IMR-90 (cell line): ENCODE results near the gene LTBP1. TPM values are rescaled to one million over a fixed set of nuclear protein-coding genes. Genes with fewer than 3 reads are reported as not detected.

Source experiments
- ATAC-seq: fragments of 200-7000 bp; cut with Tn5 transposase; 2 replicates; pipeline ENCODE4 v1.9.1; 2020; ENCODE audit warnings: low read depth, mild to moderate bottlenecking, moderate library complexity
- BruUV-seq: library from RNA; stranded (reverse); fragments of 400-500 nt; replicated peaks from 2 replicates; lab custom pipeline; 2021; lab: Mats Ljungman, UMichigan
- CTCF ChIA-PET: fragments of 300-600 bp; formaldehyde crosslinking; extraction: SDS; loops from one replicate; lab custom pipeline; 2021; ENCODE audit warnings: antibody characterized with exemption; lab: Yijun Ruan, JAX
- POLR2A ChIA-PET: fragments of 300-600 bp; sonication (Branson Sonifier 250); formaldehyde crosslinking; loops from one replicate; lab custom pipeline; 2022; ENCODE audit warnings: antibody characterized with exemption; ENCODE audit not compliant: unreplicated experiment; lab: Charles Lee
- DNase-seq: peaks from one replicate; pipeline ENCODE4 v3.0.0; 2013
- H2AFZ ChIP-seq: replicated peaks from 2 replicates; pipeline ENCODE3; 2013; ENCODE audit warnings: low read length, mild to moderate bottlenecking; ENCODE audit not compliant: poor library complexity
- H2AK5ac ChIP-seq: 2 replicates; pipeline ENCODE4 v1.6.1; 2013; ENCODE audit warnings: low read depth, low read length, inconsistent platforms
- H2AK9ac ChIP-seq: replicated peaks from 2 replicates; pipeline ENCODE3; 2013; ENCODE audit warnings: mild to moderate bottlenecking, low read depth, low read length, moderate library complexity; ENCODE audit not compliant: poor library complexity
- H2BK120ac ChIP-seq: 2 replicates; pipeline ENCODE4 v1.6.1; 2013; ENCODE audit warnings: low read depth, low read length, inconsistent platforms
- H2BK15ac ChIP-seq: 3 replicates; pipeline ENCODE4 v1.6.1; 2013; ENCODE audit warnings: low read depth, low read length, inconsistent platforms
- H2BK20ac ChIP-seq: 2 replicates; pipeline ENCODE4 v1.6.1; 2013; ENCODE audit warnings: low read depth, mild to moderate bottlenecking, inconsistent platforms, low read length, moderate library complexity
- H2BK5ac ChIP-seq: 2 replicates; pipeline ENCODE4 v1.6.1; 2013; ENCODE audit warnings: mild to moderate bottlenecking, low read depth, low read length, inconsistent platforms; ENCODE audit not compliant: poor library complexity, severe bottlenecking
- H3K14ac ChIP-seq: replicated peaks from 2 replicates; pipeline ENCODE4 v1.6.1; 2013; ENCODE audit warnings: low read depth, low read length, inconsistent platforms
- H3K18ac ChIP-seq: 2 replicates; pipeline ENCODE4 v1.6.1; 2013; ENCODE audit warnings: low read depth, low read length, control low read depth
- H3K23ac ChIP-seq: 2 replicates; pipeline ENCODE4 v1.6.1; 2013; ENCODE audit warnings: low read depth, low read length, inconsistent platforms
- H3K27ac ChIP-seq: 2 replicates; pipeline ENCODE4 v1.5.1; 2013; ENCODE audit warnings: mild to moderate bottlenecking, control low read depth, low read length; ENCODE audit not compliant: insufficient read depth
- H3K27me3 ChIP-seq: 2 replicates; pipeline ENCODE4 v1.6.1; 2013; ENCODE audit warnings: low read length; ENCODE audit not compliant: control insufficient read depth, insufficient read depth
- H3K36me3 ChIP-seq: 2 replicates; pipeline ENCODE4 v1.6.1; 2013; ENCODE audit warnings: low read length, mixed read lengths; ENCODE audit not compliant: control insufficient read depth, insufficient read depth
- H3K4ac ChIP-seq: 2 replicates; pipeline ENCODE4 v1.6.1; 2013; ENCODE audit warnings: low read depth, low read length, inconsistent platforms
- H3K4me1 ChIP-seq: 2 replicates; pipeline ENCODE4 v1.6.1; 2013; ENCODE audit warnings: low read length, mixed read lengths; ENCODE audit not compliant: control insufficient read depth, insufficient read depth
- H3K4me2 ChIP-seq: 2 replicates; pipeline ENCODE4 v1.6.1; 2013; ENCODE audit warnings: low read depth, mild to moderate bottlenecking, control low read depth, low read length, moderate library complexity
- H3K4me3 ChIP-seq: 2 replicates; pipeline ENCODE4 v1.5.1; 2013; ENCODE audit warnings: low read depth, mild to moderate bottlenecking, control low read depth, low read length, moderate library complexity; ENCODE audit not compliant: insufficient read depth
- H3K56ac ChIP-seq: 2 replicates; pipeline ENCODE4 v1.6.1; 2013; ENCODE audit warnings: low read length, inconsistent platforms; ENCODE audit not compliant: insufficient read depth; ENCODE audit errors: extremely low read depth
- H3K79me1 ChIP-seq, 2 experiments: 2 replicates each; pipeline ENCODE4 v1.6.1; 2013; ENCODE audit warnings: low read length in 2 of 2, inconsistent platforms in 1 of 2, low read depth in 1 of 2
- H3K9ac ChIP-seq: 2 replicates; pipeline ENCODE4 v1.6.1; 2013; ENCODE audit warnings: low read depth, low read length, control low read depth
- H3K9me1 ChIP-seq: 2 replicates; pipeline ENCODE4 v1.6.1; 2013; ENCODE audit warnings: low read length, inconsistent platforms; ENCODE audit not compliant: insufficient read depth
- H3K9me3 ChIP-seq: 2 replicates; pipeline ENCODE4 v1.6.1; 2013; ENCODE audit warnings: low read length; ENCODE audit not compliant: control insufficient read depth, insufficient read depth
- H4K20me1 ChIP-seq: 2 replicates; pipeline ENCODE4 v1.6.1; 2013; ENCODE audit warnings: low read length, inconsistent platforms; ENCODE audit not compliant: insufficient read depth
- H4K5ac ChIP-seq: 2 replicates; pipeline ENCODE4 v1.6.1; 2013; ENCODE audit warnings: mild to moderate bottlenecking, low read depth, low read length, control low read depth
- H4K8ac ChIP-seq, 2 experiments: 2 replicates each; pipeline ENCODE4 v1.6.1; 2013; ENCODE audit warnings: low read depth in 2 of 2, low read length in 2 of 2, control low read depth in 1 of 2, inconsistent platforms in 1 of 2
- H4K91ac ChIP-seq: 2 replicates; pipeline ENCODE4 v1.6.1; 2013; ENCODE audit warnings: low read depth, low read length, inconsistent platforms; ENCODE audit not compliant: insufficient read depth
- BHLHE40 ChIP-seq: fragments of 150-350 bp; IDR thresholded peaks from 2 replicates; pipeline ENCODE4 v1.6.1; 2016; ENCODE audit warnings: mild to moderate bottlenecking, low read depth, low read length
- CEBPB ChIP-seq: IDR thresholded peaks from 2 replicates; pipeline ENCODE4 v1.6.1; 2012; ENCODE audit warnings: low read depth, low read length, improper control_type of control experiment
- CHD1 ChIP-seq: IDR thresholded peaks from 2 replicates; pipeline ENCODE4 v1.6.1; 2012; ENCODE audit warnings: low read depth, low read length, improper control_type of control experiment
- FOS ChIP-seq: fragments of 150-350 bp; IDR thresholded peaks from 2 replicates; pipeline ENCODE4 v1.6.1; 2016; ENCODE audit warnings: low read depth, low read length
- MAFK ChIP-seq: IDR thresholded peaks from 2 replicates; pipeline ENCODE4 v1.6.1; 2012; ENCODE audit warnings: low read depth, low read length, improper control_type of control experiment
- MAZ ChIP-seq: IDR thresholded peaks from 2 replicates; pipeline ENCODE4 v1.6.1; 2012; ENCODE audit warnings: low read depth, mild to moderate bottlenecking, low read length, improper control_type of control experiment, moderate library complexity, borderline replicate concordance
- MXI1 ChIP-seq: IDR thresholded peaks from 2 replicates; pipeline ENCODE4 v1.6.1; 2012; ENCODE audit warnings: low read depth, mild to moderate bottlenecking, low read length, moderate library complexity, borderline replicate concordance
- NFE2L2 ChIP-seq: fragments of 150-350 bp; IDR thresholded peaks from 2 replicates; pipeline ENCODE4 v1.6.1; 2016; ENCODE audit warnings: low read depth, mild to moderate bottlenecking, low read length
- POLR2A ChIP-seq: IDR thresholded peaks from 2 replicates; pipeline ENCODE4 v1.6.1; 2012; ENCODE audit warnings: mild to moderate bottlenecking, low read depth, low read length
- RAD21 ChIP-seq: IDR thresholded peaks from 2 replicates; pipeline ENCODE4 v1.6.1; 2012; ENCODE audit warnings: low read length, improper control_type of control experiment
- RCOR1 ChIP-seq: IDR thresholded peaks from 2 replicates; pipeline ENCODE4 v1.6.1; 2012; ENCODE audit warnings: mild to moderate bottlenecking, low read length, improper control_type of control experiment; ENCODE audit not compliant: insufficient replicate concordance
- RFX5 ChIP-seq: IDR thresholded peaks from 2 replicates; pipeline ENCODE4 v1.8.0; 2012; ENCODE audit warnings: low read depth, mild to moderate bottlenecking, low read length, moderate library complexity
- SMC3 ChIP-seq: fragments of 150-350 bp; IDR thresholded peaks from 2 replicates; pipeline ENCODE4 v1.6.1; 2016; ENCODE audit warnings: low read depth, mild to moderate bottlenecking, antibody characterized with exemption, low read length, moderate library complexity
- USF2 ChIP-seq: fragments of 150-350 bp; IDR thresholded peaks from 2 replicates; pipeline ENCODE4 v1.6.1; 2017; ENCODE audit warnings: mild to moderate bottlenecking, antibody characterized with exemption, low read length, low read depth
- dilution Hi-C: fragments of 300-500 bp; cut with HindIII; formaldehyde crosslinking; loops from one replicate; pipeline ENCODE4 v1.14.3; 2018; ENCODE audit warnings: low sequenced_read_pairs; ENCODE audit not compliant: unreplicated experiment
- in situ Hi-C: fragments of 300-500 bp; cut with MboI; formaldehyde crosslinking; loops from 3 replicates; pipeline ENCODE4 v1.14.3; 2019; ENCODE audit warnings: low sequenced_read_pairs, inconsistent platforms, mixed read lengths
- intact Hi-C: fragments of 100-400 bp; cut with micrococcal nuclease; formaldehyde crosslinking; loops from 2 replicates; pipeline ENCODE4 v1.10.0; 2022
- polyA plus RNA-seq, 3 experiments: library from polyadenylated mRNA; depleted of rRNA; stranded (reverse); fragments of >200 nt; gene quantifications; 2 replicates each; pipeline ENCODE4 v1.2.3, GENCODE V29; 2012; ENCODE audit warnings: low replicate concordance in 1 of 3
- total RNA-seq: library from RNA; depleted of rRNA; stranded (reverse); fragments of >200 nt; gene quantifications from 2 replicates; pipeline ENCODE4 v1.2.3, GENCODE V29; 2012
- TF ChIP-seq, protein P1 (sequence below): conservative IDR thresholded peaks from 2 replicates; pipeline ENCODE4 v1.5.1; 2012; ENCODE audit warnings: mild to moderate bottlenecking, low read depth, low read length, improper control_type of control experiment
- TF ChIP-seq, protein P2 (sequence below): fragments of 150-350 bp; IDR thresholded peaks from 2 replicates; pipeline ENCODE4 v1.6.1; 2016; ENCODE audit warnings: low read depth, mild to moderate bottlenecking, low read length, moderate library complexity, borderline replicate concordance

Gene LTBP1
- total and polyA plus RNA-seq, 2 of the 4 experiments (the other 2 are of a cell fraction): 235 to 326 TPM

GRCh38 chr2:32958821-32959220 lies 12.1 kb downstream of the LTBP1 start:
- ATAC-seq (peak; percentile 56), DNase-seq (peak; percentile 33)
- H3K23ac ChIP-seq: no peak overlapping the region
- no peaks in the 10 kb centered on the region for H3K27me3 ChIP-seq
- no peak overlapping the region for H3K9ac ChIP-seq
- no peak overlapping the region for H4K8ac ChIP-seq
- H4K91ac ChIP-seq: peak overlapping the region; percentile 43; the same call in 1 of the 2 replicates
- TF ChIP-seq FOS: no peak
- TF ChIP-seq BHLHE40: no peak
- TF ChIP-seq RAD21: no peak
- TF ChIP-seq, protein P1, sequence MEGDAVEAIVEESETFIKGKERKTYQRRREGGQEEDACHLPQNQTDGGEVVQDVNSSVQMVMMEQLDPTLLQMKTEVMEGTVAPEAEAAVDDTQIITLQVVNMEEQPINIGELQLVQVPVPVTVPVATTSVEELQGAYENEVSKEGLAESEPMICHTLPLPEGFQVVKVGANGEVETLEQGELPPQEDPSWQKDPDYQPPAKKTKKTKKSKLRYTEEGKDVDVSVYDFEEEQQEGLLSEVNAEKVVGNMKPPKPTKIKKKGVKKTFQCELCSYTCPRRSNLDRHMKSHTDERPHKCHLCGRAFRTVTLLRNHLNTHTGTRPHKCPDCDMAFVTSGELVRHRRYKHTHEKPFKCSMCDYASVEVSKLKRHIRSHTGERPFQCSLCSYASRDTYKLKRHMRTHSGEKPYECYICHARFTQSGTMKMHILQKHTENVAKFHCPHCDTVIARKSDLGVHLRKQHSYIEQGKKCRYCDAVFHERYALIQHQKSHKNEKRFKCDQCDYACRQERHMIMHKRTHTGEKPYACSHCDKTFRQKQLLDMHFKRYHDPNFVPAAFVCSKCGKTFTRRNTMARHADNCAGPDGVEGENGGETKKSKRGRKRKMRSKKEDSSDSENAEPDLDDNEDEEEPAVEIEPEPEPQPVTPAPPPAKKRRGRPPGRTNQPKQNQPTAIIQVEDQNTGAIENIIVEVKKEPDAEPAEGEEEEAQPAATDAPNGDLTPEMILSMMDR: no peak
- no peak for TF ChIP-seq MAFK
- TF ChIP-seq RFX5: no peak
- no peak for TF ChIP-seq RCOR1
- TF ChIP-seq, protein P2, sequence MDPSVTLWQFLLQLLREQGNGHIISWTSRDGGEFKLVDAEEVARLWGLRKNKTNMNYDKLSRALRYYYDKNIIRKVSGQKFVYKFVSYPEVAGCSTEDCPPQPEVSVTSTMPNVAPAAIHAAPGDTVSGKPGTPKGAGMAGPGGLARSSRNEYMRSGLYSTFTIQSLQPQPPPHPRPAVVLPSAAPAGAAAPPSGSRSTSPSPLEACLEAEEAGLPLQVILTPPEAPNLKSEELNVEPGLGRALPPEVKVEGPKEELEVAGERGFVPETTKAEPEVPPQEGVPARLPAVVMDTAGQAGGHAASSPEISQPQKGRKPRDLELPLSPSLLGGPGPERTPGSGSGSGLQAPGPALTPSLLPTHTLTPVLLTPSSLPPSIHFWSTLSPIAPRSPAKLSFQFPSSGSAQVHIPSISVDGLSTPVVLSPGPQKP: no peak
- TF ChIP-seq USF2: no peak
- no peak for TF ChIP-seq MXI1
- TF ChIP-seq CEBPB: no peak
- TF ChIP-seq NFE2L2: no peak
- no peak for TF ChIP-seq SMC3
- no peak for TF ChIP-seq POLR2A
- no peak for TF ChIP-seq CHD1
- TF ChIP-seq MAZ: no peak
- peaks cover 20 to 70% of the 10 kb centered on the region in 2 experiments for H3K79me1 ChIP-seq
- ChIA-PET CTCF (no interaction called here), POLR2A (no interaction called here)
- H3K27ac ChIP-seq: no peak overlapping the region
- H2BK15ac ChIP-seq: no peak overlapping the region
- dilution Hi-C loops: no loop called here
- H3K36me3 ChIP-seq: peaks cover 2% of the 10 kb centered on the region; the same call in 1 of the 2 replicates
- 0 out of 2 replicates have a peak overlapping the region, but pooled peaks have one; percentile 4 for H3K14ac ChIP-seq
- in situ Hi-C loops: no loop called here
- H3K56ac ChIP-seq: no peak overlapping the region
- peak overlapping the region; percentile 24; the same call in 1 of the 2 replicates for H3K4ac ChIP-seq
- H4K20me1 ChIP-seq: peaks cover 3% of the 10 kb centered on the region; the same call in 1 of the 2 replicates
- no peak overlapping the region for H2AFZ ChIP-seq
- H3K9me1 ChIP-seq: peaks cover 17% of the 10 kb centered on the region
- no peak overlapping the region for H2BK5ac ChIP-seq
- H2AK5ac ChIP-seq: no peak overlapping the region
- no TSS peak for BruUV-seq
- H3K4me3 ChIP-seq: no peak overlapping the region
- H2BK20ac ChIP-seq: 0 out of 2 replicates have a peak overlapping the region, but pooled peaks have one; percentile 4
- H3K4me1 ChIP-seq: peaks cover 9% of the 10 kb centered on the region; the same call in 1 of the 2 replicates
- no peak overlapping the region for H4K5ac ChIP-seq
- H3K4me2 ChIP-seq: no peak overlapping the region
- 0 out of 2 replicates have a peak overlapping the region, but pooled peaks have one; percentile 30 for H2BK120ac ChIP-seq
- no peak overlapping the region for H3K18ac ChIP-seq
- H2AK9ac ChIP-seq: no peak overlapping the region
- H3K9me3 ChIP-seq: no peaks in the 10 kb centered on the region
- intact Hi-C loops: no loop called here
